ENCODE results near the gene AP4E1.

AP4E1 gene

GRCh38 chr15:50944672-50945071 is 36.2 kb downstream of the AP4E1 start:
- no peak for TF ChIP-seq TAF1 (IDR thresholded peaks at IDR 0.05; ENCODE audit: borderline replicate concordance, insufficient read depth, low read length)

- TF ChIP-seq SIN3A (IDR thresholded peaks at IDR 0.05; ENCODE audit: borderline replicate concordance, insufficient read depth, low read length) (no peak), TAF1 (IDR thresholded peaks at IDR 0.05; ENCODE audit: borderline replicate concordance, insufficient read depth, low read length) (no peak), FOXP2 (optimal IDR thresholded peaks at IDR 0.05; ENCODE audit: borderline replicate concordance, extremely low read depth, extremely low read length, insufficient read depth) (no peak), POLR2AphosphoS5 (IDR thresholded peaks at IDR 0.05; ENCODE audit: low read depth, low read length) (no peak), REST (IDR thresholded peaks at IDR 0.05; ENCODE audit: insufficient read depth in 1 of 2, low read depth in 2 of 2, low read length in 2 of 2) (no peak)
Observed at GRCh38 chr15:50945725-50946124, 37.2 kb downstream of the AP4E1 start.

GRCh38 chr15:50953302-50953701 is 44.8 kb downstream of the AP4E1 start:
- no peak for TF ChIP-seq POLR2AphosphoS5 (IDR thresholded peaks at IDR 0.05; ENCODE audit: low read depth, low read length)
- no peak for TF ChIP-seq TAF1 (IDR thresholded peaks at IDR 0.05; ENCODE audit: borderline replicate concordance, insufficient read depth, low read length)

GRCh38 chr15:50959717-50960116 is 51.2 kb downstream of the AP4E1 start:
- no peak for TF ChIP-seq REST (IDR thresholded peaks at IDR 0.05; ENCODE audit: insufficient read depth in 1 of 2, low read depth in 2 of 2, low read length in 2 of 2)
- TF ChIP-seq POLR2AphosphoS5 (IDR thresholded peaks at IDR 0.05; ENCODE audit: low read depth, low read length): no peak
- no peak for TF ChIP-seq FOXP2 (optimal IDR thresholded peaks at IDR 0.05; ENCODE audit: borderline replicate concordance, extremely low read depth, extremely low read length, insufficient read depth)
- TF ChIP-seq TAF1 (IDR thresholded peaks at IDR 0.05; ENCODE audit: borderline replicate concordance, insufficient read depth, low read length): no peak
- no peak for TF ChIP-seq SIN3A (IDR thresholded peaks at IDR 0.05; ENCODE audit: borderline replicate concordance, insufficient read depth, low read length)

- TF ChIP-seq FOXP2 (optimal IDR thresholded peaks at IDR 0.05; ENCODE audit: borderline replicate concordance, extremely low read depth, extremely low read length, insufficient read depth) (no peak), SIN3A (IDR thresholded peaks at IDR 0.05; ENCODE audit: borderline replicate concordance, insufficient read depth, low read length) (no peak), POLR2AphosphoS5 (IDR thresholded peaks at IDR 0.05; ENCODE audit: low read depth, low read length) (no peak), TAF1 (IDR thresholded peaks at IDR 0.05; ENCODE audit: borderline replicate concordance, insufficient read depth, low read length) (no peak), REST (IDR thresholded peaks at IDR 0.05; ENCODE audit: insufficient read depth in 1 of 2, low read depth in 2 of 2, low read length in 2 of 2) (no peak)
Observed at GRCh38 chr15:50964075-50964474, 55.6 kb downstream of the AP4E1 start.

GRCh38 chr15:50968353-50968752 is 59.9 kb downstream of the AP4E1 start:
- no peak for TF ChIP-seq POLR2AphosphoS5 (IDR thresholded peaks at IDR 0.05; ENCODE audit: low read depth, low read length)

GRCh38 chr15:50970524-50970923 is 62.0 kb downstream of the AP4E1 start:
- TF ChIP-seq TAF1 (IDR thresholded peaks at IDR 0.05; ENCODE audit: borderline replicate concordance, insufficient read depth, low read length) (no peak), POLR2AphosphoS5 (IDR thresholded peaks at IDR 0.05; ENCODE audit: low read depth, low read length) (no peak), FOXP2 (optimal IDR thresholded peaks at IDR 0.05; ENCODE audit: borderline replicate concordance, extremely low read depth, extremely low read length, insufficient read depth) (no peak), SIN3A (IDR thresholded peaks at IDR 0.05; ENCODE audit: borderline replicate concordance, insufficient read depth, low read length) (no peak), REST (IDR thresholded peaks at IDR 0.05; ENCODE audit: insufficient read depth in 1 of 2, low read depth in 2 of 2, low read length in 2 of 2) (no peak)
